Left kidney (tissue), 2 donors: ENCODE data around the gene AOAH. TPM values are rescaled to one million over a fixed set of nuclear protein-coding genes. Genes with fewer than 3 reads are reported as not detected.
"Not testable (repeated sequence)": the region's sequence is repeated elsewhere in the genome, so short reads cannot be mapped to it uniquely, and the experiment has no call there.

Experiments
- DNase-seq: peaks from one replicate; pipeline ENCODE4 v3.0.0-alpha.2; 2013
- polyA plus RNA-seq: library from polyadenylated mRNA; unstranded; fragments of 120-200 nt; gene quantifications from one replicate; pipeline ENCODE4 v1.2.1, GENCODE V29; 2013; ENCODE audit not compliant: insufficient read length

AOAH gene
- polyA plus RNA-seq, 1 donor: 1.7 TPM

DNA sequence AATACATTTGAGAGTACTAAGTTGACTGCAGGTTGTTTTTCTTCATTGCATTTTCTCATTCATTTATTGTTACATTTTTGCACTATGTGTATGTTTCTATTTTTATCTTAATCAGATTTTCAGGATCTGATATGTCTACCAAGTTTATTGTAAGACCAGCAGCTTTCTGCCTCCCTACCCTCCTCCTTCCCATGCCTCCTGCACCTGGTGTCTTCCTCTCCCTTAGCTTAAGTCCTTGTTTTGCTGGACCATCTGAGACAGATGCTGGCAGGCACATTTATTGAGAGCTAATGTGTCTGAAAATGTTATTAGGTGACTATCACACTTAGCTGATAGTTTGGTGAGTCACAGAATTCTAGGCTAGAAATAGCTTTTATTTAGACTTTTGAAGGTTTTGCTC is 255.1 kb downstream of the AOAH start:
- no peak for DNase-seq

DNA sequence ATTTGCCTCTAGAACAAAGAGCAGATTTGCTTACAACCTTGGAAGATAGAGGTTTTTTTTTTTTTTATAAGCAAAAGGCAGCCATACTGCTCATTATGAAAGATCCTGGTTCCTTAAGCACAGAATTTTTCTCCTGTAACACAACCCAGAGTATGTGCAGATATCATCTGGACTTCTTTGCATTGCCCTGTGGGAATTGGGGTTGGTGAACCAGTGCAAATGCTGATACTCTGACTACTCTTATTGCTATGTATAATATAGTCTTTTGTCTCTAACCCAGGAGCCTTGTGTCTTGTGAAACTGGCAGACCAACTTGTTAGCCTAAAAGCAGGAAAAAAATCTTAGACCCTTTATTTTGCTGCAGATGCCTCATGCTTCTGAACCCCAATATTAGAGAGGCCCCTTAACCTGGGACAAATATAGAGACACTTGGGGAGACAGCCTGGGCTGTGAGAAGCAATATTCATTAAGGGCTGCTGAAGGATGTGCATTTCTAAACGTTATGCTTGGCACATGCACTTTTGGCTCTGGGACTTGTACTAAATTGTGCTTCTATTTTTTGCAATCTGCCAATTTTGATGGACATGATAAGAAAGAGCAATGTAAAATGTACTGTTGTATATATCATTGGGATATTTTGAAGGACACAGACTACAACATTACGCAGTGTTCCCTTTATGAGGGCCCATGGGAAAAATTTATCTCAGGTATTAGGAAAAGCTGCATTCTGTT is 255.8 kb downstream of the AOAH start:
- no peak for DNase-seq

DNA sequence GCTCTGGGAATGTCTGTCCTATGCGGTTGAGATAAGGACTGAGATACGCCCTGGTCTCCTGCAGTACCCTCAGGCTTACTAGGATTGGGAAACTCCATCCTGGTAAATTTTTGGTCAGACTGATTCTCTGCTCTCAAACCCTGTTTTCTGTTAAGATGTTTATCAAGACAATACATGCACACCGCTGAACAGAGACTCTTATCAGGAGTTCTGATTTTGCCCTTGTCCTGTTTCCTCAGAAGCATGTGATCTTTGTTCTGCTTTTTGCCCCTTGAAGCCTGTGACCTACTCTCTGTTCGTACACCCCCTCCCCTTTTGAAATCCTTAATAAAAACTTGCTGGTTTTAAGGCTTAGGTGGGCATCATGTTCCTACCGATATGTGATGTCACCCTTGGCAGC is 258.3 kb downstream of the AOAH start:
- not testable (repeated sequence) for DNase-seq

DNA sequence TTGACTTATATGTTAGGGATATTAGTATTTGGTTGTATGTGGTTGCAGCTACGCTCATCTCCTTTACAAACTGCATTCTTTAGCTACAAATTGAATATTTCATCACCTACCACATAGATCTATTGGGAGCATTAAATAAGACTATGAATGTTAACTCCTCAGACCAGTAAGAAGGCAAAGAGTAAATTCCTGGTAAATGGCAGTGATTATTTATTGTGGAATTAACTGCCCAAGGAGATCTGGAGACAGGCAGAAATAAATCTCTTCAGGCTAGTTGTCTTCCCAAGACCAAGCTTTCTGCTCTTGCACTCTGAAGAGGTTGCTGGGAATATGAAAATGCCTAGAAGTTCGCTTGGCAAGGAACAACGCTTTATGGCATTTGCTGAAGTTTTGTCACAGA is 260.0 kb downstream of the AOAH start:
- DNase-seq: no peak
